G401 (cell line): ENCODE results near the gene CACNA1A. TPM values are rescaled to one million over a fixed set of nuclear protein-coding genes. Genes with fewer than 3 reads are reported as not detected.
A peak's percentile ranks its signal among the peaks of the same experiment; 100 is the strongest.

Experiments used
- DNase-seq: peaks from one replicate; pipeline ENCODE4 v3.0.0-alpha.2; 2015; ENCODE audit warnings: low spot score
- in situ Hi-C: cut with HindIII; loops from 2 replicates; pipeline ENCODE4 v1.10.0; 2016; ENCODE audit warnings: low sequenced_read_pairs, mixed read lengths
- total RNA-seq: library from RNA; depleted of rRNA; stranded (reverse); fragments of >200 nt; shearing (Covaris generic); gene quantifications from 2 replicates; pipeline ENCODE4 v1.2.3, GENCODE V29; 2014

CACNA1A gene
- total RNA-seq, 1 experiment from 2014 or later, result 0.24 TPM

- DNase-seq, result no peak
- in situ Hi-C loops, result no loop called here
These were observed 162.8 kb downstream of the CACNA1A start for GRCh38 chr19:13343514-13343913.

GRCh38 chr19:13342672-13343071 is 163.6 kb downstream of the CACNA1A start:
- no peak for DNase-seq
- in situ Hi-C loops, result no loop called here

GRCh38 chr19:13339869-13340268 is 166.4 kb downstream of the CACNA1A start:
- peak; percentile 96 for DNase-seq
- in situ Hi-C loops, result no loop called here

GRCh38 chr19:13337181-13337580 is 169.1 kb downstream of the CACNA1A start:
- in situ Hi-C loops, result no loop called here
- DNase-seq, result no peak

GRCh38 chr19:13334801-13335481 is 171.3 kb downstream of the CACNA1A start:
- DNase-seq, result no peak
- in situ Hi-C loops, result no loop called here

GRCh38 chr19:13330285-13330684 is 176.0 kb downstream of the CACNA1A start:
- in situ Hi-C loops, result no loop called here
- DNase-seq, result no peak

GRCh38 chr19:13329766-13330165 is 176.5 kb downstream of the CACNA1A start:
- in situ Hi-C loops, result no loop called here
- no peak for DNase-seq

- in situ Hi-C loops, result no loop called here
- no peak for DNase-seq
These were observed 178.0 kb downstream of the CACNA1A start for GRCh38 chr19:13328241-13328640.

- in situ Hi-C loops, result no loop called here
- DNase-seq, result peak; percentile 43
These were observed 186.8 kb downstream of the CACNA1A start for GRCh38 chr19:13319526-13319925.

- in situ Hi-C loops, result no loop called here
These were observed 188.1 kb downstream of the CACNA1A start for GRCh38 chr19:13318190-13318589.

GRCh38 chr19:13315495-13315894 is 190.8 kb downstream of the CACNA1A start:
- in situ Hi-C loops, result no loop called here
- DNase-seq, result no peak

More at GRCh38 chr19:13318190-13318589, 188.1 kb downstream of the CACNA1A start:
- DNase-seq, result no peak

- in situ Hi-C loops, result no loop called here
- no peak for DNase-seq
These were observed 191.5 kb downstream of the CACNA1A start for GRCh38 chr19:13314761-13315160.

GRCh38 chr19:13313875-13314274 is 192.4 kb downstream of the CACNA1A start:
- in situ Hi-C loops, result no loop called here
- no peak for DNase-seq

- DNase-seq, result no peak
- in situ Hi-C loops, result no loop called here
These were observed 196.4 kb downstream of the CACNA1A start for GRCh38 chr19:13309864-13310263.

GRCh38 chr19:13303381-13304129 is 202.7 kb downstream of the CACNA1A start:
- in situ Hi-C loops, result no loop called here
- DNase-seq, result peak; percentile 70

GRCh38 chr19:13302526-13303270 is 203.6 kb downstream of the CACNA1A start:
- DNase-seq, result peak; percentile 97
- in situ Hi-C loops, result no loop called here

- in situ Hi-C loops, result no loop called here
- peak; percentile 68 for DNase-seq
These were observed 204.5 kb downstream of the CACNA1A start for GRCh38 chr19:13301627-13302334.

GRCh38 chr19:13300421-13301030 is 205.8 kb downstream of the CACNA1A start:
- in situ Hi-C loops, result no loop called here
- no peak for DNase-seq

- peak; percentile 79 for DNase-seq
- in situ Hi-C loops, result no loop called here
These were observed 206.4 kb downstream of the CACNA1A start for GRCh38 chr19:13299838-13300237.
